LNCAP (cell line): Measurements from ENCODE around the gene TP53BP2.

ENCODE experiments used
- TF ChIP-seq, protein P1 (sequence below): fragments of 450-650 bp; IDR thresholded peaks from 2 replicates; pipeline ENCODE4 v1.5.1; 2017; ENCODE audit warnings: mild to moderate bottlenecking

TP53BP2 gene

DNA sequence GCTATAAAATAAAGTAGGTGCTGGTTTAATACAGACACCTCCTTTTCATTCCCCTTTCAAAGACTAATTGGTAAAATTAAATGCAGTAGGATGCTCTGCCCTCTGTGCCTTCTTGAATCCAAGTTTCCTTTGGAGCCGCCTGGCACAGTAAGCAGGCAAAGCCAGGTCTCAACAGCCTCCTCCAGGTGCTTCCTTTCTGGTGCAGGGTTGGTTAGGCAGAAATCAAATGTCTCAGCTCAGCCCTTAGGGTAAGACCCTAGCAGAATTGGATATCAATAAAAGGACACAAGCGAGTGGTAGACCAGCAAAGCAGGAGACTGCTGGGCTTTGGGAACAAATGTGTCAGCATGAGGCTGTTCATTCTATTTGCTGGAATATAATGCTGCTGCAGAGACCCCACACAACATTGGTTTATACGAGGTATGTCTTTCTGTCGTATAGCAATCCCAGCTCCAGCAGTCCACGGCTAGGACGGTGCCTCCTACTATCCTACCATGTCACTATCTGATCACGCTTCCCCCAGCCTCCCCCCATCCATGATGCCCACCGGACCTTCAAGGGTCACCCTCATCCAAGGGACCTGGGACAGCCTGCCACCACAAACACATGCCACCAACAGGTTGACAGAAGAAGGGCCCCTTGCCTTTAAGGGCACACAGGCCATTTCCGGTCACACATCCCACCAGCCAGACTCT, 75.0 kb downstream of the TP53BP2 start:
- TF ChIP-seq, protein P1, sequence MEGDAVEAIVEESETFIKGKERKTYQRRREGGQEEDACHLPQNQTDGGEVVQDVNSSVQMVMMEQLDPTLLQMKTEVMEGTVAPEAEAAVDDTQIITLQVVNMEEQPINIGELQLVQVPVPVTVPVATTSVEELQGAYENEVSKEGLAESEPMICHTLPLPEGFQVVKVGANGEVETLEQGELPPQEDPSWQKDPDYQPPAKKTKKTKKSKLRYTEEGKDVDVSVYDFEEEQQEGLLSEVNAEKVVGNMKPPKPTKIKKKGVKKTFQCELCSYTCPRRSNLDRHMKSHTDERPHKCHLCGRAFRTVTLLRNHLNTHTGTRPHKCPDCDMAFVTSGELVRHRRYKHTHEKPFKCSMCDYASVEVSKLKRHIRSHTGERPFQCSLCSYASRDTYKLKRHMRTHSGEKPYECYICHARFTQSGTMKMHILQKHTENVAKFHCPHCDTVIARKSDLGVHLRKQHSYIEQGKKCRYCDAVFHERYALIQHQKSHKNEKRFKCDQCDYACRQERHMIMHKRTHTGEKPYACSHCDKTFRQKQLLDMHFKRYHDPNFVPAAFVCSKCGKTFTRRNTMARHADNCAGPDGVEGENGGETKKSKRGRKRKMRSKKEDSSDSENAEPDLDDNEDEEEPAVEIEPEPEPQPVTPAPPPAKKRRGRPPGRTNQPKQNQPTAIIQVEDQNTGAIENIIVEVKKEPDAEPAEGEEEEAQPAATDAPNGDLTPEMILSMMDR: no peak

DNA sequence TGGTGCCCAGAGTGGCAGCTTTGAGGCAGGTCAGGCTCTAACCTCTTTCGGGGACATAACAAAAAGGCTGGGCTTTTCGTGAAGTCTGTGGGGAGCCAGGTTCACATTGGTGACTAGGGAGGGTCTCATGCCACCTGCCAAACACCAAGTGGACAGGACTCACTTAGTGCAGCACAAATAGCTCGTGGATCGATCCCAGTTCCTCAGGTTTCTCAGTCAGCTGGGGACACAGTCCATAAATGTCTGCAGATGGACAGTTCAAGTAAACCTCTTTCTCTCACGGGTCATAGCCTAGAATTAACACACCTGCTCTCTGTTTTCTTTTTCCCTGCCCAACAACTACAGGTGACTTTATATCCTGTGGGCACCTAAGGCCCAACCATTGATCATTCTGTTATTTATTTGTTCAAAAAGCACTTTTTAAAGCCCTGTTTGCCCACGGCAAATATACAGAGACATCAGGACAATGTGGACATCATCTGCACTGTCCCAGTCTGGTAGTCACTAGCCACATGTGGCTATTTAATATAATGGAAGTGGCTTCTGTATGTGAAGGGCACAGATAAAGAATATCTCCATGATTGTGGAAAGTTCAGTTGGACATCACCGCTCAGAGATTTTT, 79.9 kb downstream of the TP53BP2 start:
- TF ChIP-seq, protein P1: no peak

DNA sequence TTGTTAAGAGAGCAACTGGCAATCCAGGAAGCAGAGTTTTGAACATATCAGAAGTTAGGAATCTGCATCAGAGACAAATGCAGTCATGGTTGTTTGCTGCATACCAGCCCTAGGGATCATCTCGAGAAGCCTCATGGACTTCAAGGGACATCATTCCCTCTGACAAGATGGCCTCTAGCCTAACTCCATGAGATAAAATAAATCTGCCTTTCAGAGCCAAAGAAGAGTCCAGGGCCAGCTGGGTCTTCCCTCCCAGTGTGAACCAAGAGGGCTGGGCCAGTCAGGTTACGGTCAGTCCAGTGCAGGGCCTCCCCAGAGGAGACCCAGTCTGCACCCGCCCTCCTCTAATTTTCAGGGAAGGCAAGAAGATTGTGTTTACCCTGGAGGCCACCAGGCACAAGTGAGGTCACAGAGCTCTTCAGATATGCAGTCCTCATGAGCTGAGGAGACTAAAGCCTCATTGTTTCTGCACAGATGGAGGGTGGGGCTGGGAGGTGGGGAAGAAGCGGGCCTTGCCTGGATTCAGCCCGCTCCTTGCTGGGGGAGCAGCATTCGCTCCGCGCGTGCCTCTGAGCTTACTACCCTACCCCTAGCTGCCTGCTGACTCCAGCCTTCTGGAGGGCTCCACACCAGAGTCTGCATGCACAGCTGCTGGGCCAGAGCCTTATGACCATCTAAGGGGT, 80.6 kb downstream of the TP53BP2 start:
- TF ChIP-seq, protein P1: no peak

DNA sequence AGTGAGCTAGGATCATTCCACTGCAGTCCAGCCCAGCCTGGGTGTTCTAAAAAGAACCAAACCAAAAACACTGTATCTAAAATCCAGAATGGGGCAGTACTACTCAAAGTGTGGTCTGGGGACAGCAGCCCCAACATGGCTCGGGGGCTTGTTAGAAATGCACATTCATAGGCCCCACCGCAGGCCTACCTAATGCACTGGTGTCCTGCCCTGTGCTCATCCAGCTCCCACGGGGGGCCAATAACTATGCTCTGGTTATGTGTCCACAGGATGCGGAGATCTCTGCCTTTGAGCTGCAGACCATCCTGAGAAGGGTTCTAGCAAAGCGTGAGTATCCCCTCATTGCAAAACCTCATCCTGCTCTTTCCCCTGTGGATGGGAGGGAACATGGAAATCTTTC, 81.9 kb downstream of the TP53BP2 start:
- TF ChIP-seq, protein P1: no peak

DNA sequence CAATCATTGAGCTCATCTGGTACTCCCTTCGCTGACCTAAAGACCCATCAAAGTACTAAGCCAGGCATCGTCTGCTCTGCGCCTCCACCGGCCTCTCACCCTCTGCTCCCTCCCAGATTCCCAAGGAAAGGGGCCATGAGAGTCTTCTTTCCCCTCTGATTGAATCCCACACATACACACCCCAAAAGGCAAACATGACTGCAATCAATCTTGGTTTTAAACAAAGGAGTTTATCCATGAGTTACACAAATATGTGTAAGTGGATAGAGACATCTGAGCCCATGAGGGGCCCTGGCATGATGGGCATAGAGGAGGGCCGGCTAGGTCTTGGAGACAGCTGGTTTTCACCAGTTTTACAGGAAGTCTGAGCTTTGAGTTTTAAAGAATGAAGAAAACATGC, 82.5 kb downstream of the TP53BP2 start:
- TF ChIP-seq, protein P1: no peak

DNA sequence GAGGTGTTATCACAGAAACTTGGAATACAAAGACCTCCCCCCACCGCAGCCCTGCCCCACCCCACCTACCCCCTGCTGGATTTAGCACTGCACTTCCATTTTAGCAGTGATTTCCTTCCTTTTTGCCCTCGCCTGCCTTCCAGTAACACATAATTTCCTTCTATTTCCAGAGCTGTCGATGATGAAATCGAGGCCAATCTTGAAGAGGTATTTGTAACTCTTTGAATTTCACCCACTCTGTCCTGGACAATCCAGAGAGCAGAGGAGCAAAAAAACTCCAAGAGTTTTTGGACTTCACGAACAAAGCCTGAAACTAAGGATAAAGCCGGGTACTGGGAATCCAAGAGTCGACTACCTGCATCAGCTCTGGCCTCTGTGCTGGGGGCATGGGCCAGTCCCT, 84.3 kb downstream of the TP53BP2 start:
- TF ChIP-seq, protein P1: no peak

DNA sequence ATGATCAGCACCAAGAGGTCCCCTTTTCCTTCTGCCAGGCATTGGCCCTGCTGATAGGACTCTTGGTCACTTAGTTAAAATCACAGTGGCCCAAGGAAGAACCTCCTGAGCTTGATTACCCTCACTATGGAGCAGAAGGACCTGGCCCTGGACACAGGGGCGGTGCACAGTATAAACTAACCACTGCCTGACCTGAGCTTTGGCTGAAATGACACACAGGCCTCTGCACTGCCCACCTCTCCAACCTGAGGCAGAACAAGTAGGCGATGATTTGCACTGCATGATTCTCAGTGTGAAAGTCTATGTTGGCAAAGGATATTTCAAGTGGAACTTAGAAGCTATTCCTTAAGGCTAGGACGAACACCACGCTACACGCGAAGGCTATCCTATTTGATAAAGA, 84.9 kb downstream of the TP53BP2 start:
- TF ChIP-seq, protein P1: no peak
